ENCODE results near the gene DMRTB1. TPM values are rescaled to one million over a fixed set of nuclear protein-coding genes. Genes with fewer than 3 reads are reported as not detected.

DMRTB1 gene
- total and polyA plus RNA-seq, 9 of the 15 experiments (the other 6 are each of a cell fraction or from before 2014, with no cell fraction given) = 0.06 to 0.35 (median 0.13) TPM; not detected in 3

DNA sequence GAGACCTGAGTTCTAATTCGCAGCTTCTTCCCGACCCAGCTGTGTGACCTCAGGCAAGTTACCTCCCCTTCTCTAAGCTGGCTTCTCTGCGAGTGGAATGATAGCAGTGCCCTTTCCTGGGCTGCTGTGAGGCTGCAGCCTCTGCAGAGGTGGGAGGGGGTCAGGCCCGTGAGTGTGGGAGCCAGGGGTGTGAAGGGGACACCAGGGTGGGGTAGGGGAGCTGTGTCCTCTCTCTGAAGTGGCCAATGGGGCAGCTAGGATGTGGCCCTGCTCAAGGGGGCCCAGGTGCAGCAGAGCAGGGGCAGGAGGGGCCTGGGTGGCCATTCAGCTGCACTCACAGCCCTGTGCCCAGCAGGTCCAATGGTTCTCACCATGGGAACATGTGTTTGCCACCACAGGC, 24.5 kb downstream of the DMRTB1 start:
- FAIRE-seq (no peak), DNase-seq (ENCODE audit: extremely low read depth in 1 of 4, low spot score in 3 of 4) (no peak), ATAC-seq (no peak)
- Histone ChIP-seq H3K9ac (ENCODE audit: insufficient read depth in 1 of 2, low read depth in 2 of 2, low read length in 2 of 2) (no peak overlapping the region), H2AFZ (ENCODE audit: low read depth, low read length) (no peak overlapping the region), H3K9me3 (replicated peaks; ENCODE audit: control insufficient read depth, insufficient read depth, low read depth, low read length) (no peaks in the 10 kb centered on the region), H3K36me3 (ENCODE audit: control insufficient read depth, insufficient read depth, low read length) (no peaks in the 10 kb centered on the region), H3K4me3 (no peak overlapping the region), H3K4me2 (ENCODE audit: insufficient read depth, low read length) (no peak overlapping the region), H3K79me2 (ENCODE audit: control insufficient read depth, insufficient read depth, low read length) (no peaks in the 10 kb centered on the region), H3K27ac (ENCODE audit: extremely low read depth, low read depth, low read length) (no peak overlapping the region), H3K4me1 (replicated peaks in 1 of 2; ENCODE audit: control insufficient read depth in 2 of 2, insufficient read depth in 2 of 2, low read length in 2 of 2) (peaks cover 0 to 4% of the 10 kb centered on the region in 2 experiments; a peak in 1 of 5 replicates), H3K9me1 (ENCODE audit: control insufficient read depth, insufficient read depth, low read length) (no peaks in the 10 kb centered on the region), H4K20me1 (replicated peaks; ENCODE audit: control insufficient read depth, insufficient read depth, low read length) (peaks cover 9% of the 10 kb centered on the region), H3K27me3 (ENCODE audit: control insufficient read depth in 2 of 2, insufficient read depth in 2 of 2, low read length in 2 of 2) (peaks cover 35 to 82% of the 10 kb centered on the region in 2 experiments)
- no TSS peak for BruUV-seq (replicated peaks)
- WGBS (ENCODE audit: insufficient coverage, low coverage, missing lambda C conversion rate) = 0% methylated on average over 4 of the region's 4 CpGs
- in situ Hi-C loops (cut with MboI) = no loop called here
- TF ChIP-seq NR1H2 (CRISPR knock-in tag; IDR thresholded peaks at IDR 0.05) (no peak), KAT8 (IDR thresholded peaks at IDR 0.05; ENCODE audit: low read depth) (no peak), POLR2G (IDR thresholded peaks at IDR 0.05; ENCODE audit: low read depth, low read length) (no peak), ADNP (tag; IDR thresholded peaks at IDR 0.05) (no peak), CEBPB (tag; IDR thresholded peaks at IDR 0.05) (no peak), PTRF (tag; IDR thresholded peaks at IDR 0.05) (no peak), CREBBP (IDR thresholded peaks at IDR 0.05; ENCODE audit: low read depth, low read length) (no peak), RBM17 (IDR thresholded peaks at IDR 0.05; ENCODE audit: borderline replicate concordance, low read depth, low read length) (no peak), ZNF263 (CRISPR knock-in tag; IDR thresholded peaks at IDR 0.05; ENCODE audit: borderline replicate concordance) (no peak), EHMT2 (IDR thresholded peaks at IDR 0.05) (no peak), KLF6 (CRISPR knock-in tag; IDR thresholded peaks at IDR 0.05; ENCODE audit: borderline replicate concordance) (no peak), MYNN (IDR thresholded peaks at IDR 0.05) (no peak), MYNN (CRISPR knock-in tag; IDR thresholded peaks at IDR 0.05) (no peak)
- TF ChIP-seq, protein P1, sequence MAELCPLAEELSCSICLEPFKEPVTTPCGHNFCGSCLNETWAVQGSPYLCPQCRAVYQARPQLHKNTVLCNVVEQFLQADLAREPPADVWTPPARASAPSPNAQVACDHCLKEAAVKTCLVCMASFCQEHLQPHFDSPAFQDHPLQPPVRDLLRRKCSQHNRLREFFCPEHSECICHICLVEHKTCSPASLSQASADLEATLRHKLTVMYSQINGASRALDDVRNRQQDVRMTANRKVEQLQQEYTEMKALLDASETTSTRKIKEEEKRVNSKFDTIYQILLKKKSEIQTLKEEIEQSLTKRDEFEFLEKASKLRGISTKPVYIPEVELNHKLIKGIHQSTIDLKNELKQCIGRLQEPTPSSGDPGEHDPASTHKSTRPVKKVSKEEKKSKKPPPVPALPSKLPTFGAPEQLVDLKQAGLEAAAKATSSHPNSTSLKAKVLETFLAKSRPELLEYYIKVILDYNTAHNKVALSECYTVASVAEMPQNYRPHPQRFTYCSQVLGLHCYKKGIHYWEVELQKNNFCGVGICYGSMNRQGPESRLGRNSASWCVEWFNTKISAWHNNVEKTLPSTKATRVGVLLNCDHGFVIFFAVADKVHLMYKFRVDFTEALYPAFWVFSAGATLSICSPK (IDR thresholded peaks at IDR 0.05; ENCODE audit: borderline replicate concordance) = no peak
- TF ChIP-seq, protein P2, sequence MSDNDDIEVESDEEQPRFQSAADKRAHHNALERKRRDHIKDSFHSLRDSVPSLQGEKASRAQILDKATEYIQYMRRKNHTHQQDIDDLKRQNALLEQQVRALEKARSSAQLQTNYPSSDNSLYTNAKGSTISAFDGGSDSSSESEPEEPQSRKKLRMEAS (CRISPR knock-in tag; IDR thresholded peaks at IDR 0.05) = no peak
- TF ChIP-seq, protein P3, sequence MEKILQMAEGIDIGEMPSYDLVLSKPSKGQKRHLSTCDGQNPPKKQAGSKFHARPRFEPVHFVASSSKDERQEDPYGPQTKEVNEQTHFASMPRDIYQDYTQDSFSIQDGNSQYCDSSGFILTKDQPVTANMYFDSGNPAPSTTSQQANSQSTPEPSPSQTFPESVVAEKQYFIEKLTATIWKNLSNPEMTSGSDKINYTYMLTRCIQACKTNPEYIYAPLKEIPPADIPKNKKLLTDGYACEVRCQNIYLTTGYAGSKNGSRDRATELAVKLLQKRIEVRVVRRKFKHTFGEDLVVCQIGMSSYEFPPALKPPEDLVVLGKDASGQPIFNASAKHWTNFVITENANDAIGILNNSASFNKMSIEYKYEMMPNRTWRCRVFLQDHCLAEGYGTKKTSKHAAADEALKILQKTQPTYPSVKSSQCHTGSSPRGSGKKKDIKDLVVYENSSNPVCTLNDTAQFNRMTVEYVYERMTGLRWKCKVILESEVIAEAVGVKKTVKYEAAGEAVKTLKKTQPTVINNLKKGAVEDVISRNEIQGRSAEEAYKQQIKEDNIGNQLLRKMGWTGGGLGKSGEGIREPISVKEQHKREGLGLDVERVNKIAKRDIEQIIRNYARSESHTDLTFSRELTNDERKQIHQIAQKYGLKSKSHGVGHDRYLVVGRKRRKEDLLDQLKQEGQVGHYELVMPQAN (IDR thresholded peaks at IDR 0.05; ENCODE audit: borderline replicate concordance) = no peak
- intact Hi-C loops (cut with micrococcal nuclease) = loop anchor here (10.0 kb wide), 1 partner anchor 461 kb away; the partner anchor contains the start of genes IFT25 and LRRC42
- CTCF ChIA-PET (ENCODE audit: low intra/inter-chr PET ratio) = no interaction called here
- POLR2A ChIA-PET = interaction anchor here (1.0 kb wide), 1 partner anchor 18 kb away, joined by 3 read pairs; no protein-coding TSS in a partner anchor

Measured in K562 (cell line).